CD4-positive, CD25-positive, alpha-beta regulatory T cell (primary cell): ENCODE measurements around the gene CCDC9B. TPM values are rescaled to one million over a fixed set of nuclear protein-coding genes. Genes with fewer than 3 reads are reported as not detected.

Experiments
- ATAC-seq, 2 donors: fragments of 150-1000 bp; cut with Tn5 transposase; one replicate each; pipeline ENCODE4 v1.10.0; 2021; ENCODE audit warnings: low read depth in 2 of 2, moderate number of reproducible peaks in 2 of 2, moderate library complexity in 1 of 2
- DNase-seq, 3 donors: peaks; one replicate each; pipeline versions ENCODE4 v3.0.0 to v3.0.0-alpha.2; 2012 to 2022; ENCODE audit warnings: mixed read lengths in 1 of 3
- H3K27ac ChIP-seq: one replicate; pipeline ENCODE4 v1.7.0; 2013; ENCODE audit warnings: mild to moderate bottlenecking, low read length; ENCODE audit not compliant: insufficient read depth, poor library complexity, severe bottlenecking
- H3K27me3 ChIP-seq: one replicate; pipeline ENCODE4 v1.7.0; 2013; ENCODE audit warnings: low read length; ENCODE audit not compliant: control insufficient read depth, insufficient read depth
- H3K36me3 ChIP-seq: one replicate; pipeline ENCODE4 v1.7.0; 2013; ENCODE audit warnings: mild to moderate bottlenecking, low read length, moderate library complexity; ENCODE audit not compliant: control insufficient read depth, insufficient read depth
- H3K4me1 ChIP-seq: 2 replicates; pipeline ENCODE4 v1.7.0; 2013; ENCODE audit warnings: mild to moderate bottlenecking, low read length; ENCODE audit not compliant: insufficient read depth, control insufficient read depth, poor library complexity, severe bottlenecking
- H3K4me3 ChIP-seq: one replicate; pipeline ENCODE4 v1.7.0; 2013; ENCODE audit warnings: low read depth, mild to moderate bottlenecking, low read length, moderate library complexity
- H3K9me3 ChIP-seq, 2 experiments: 1 replicate in 1 of 2; 2 replicates in 1 of 2; pipeline ENCODE4 v1.7.0; 2013; ENCODE audit warnings: low read length in 2 of 2, mild to moderate bottlenecking in 1 of 2, moderate library complexity in 1 of 2; ENCODE audit not compliant: control insufficient read depth in 2 of 2
- H3K27ac Mint-ChIP-seq, 3 donors: one replicate each; pipeline ENCODE4 v1.8.0; 2020 to 2022; ENCODE audit warnings: mild to moderate bottlenecking in 3 of 3, mixed read lengths in 3 of 3, moderate library complexity in 2 of 3
- H3K27me3 Mint-ChIP-seq: one replicate; pipeline ENCODE4 v1.8.0; 2022; ENCODE audit warnings: mild to moderate bottlenecking, mixed read lengths
- H3K36me3 Mint-ChIP-seq: one replicate; pipeline ENCODE4 v1.8.0; 2020; ENCODE audit warnings: mixed read lengths
- H3K4me1 Mint-ChIP-seq, 4 donors: one replicate each; pipeline ENCODE4 v1.8.0; 2020 to 2022; ENCODE audit warnings: mixed read lengths in 4 of 4, mild to moderate bottlenecking in 1 of 4
- H3K4me3 Mint-ChIP-seq, 4 donors: one replicate each; pipeline ENCODE4 v1.8.0; 2020 to 2022; ENCODE audit warnings: mild to moderate bottlenecking in 4 of 4, mixed read lengths in 4 of 4, moderate library complexity in 3 of 4
- H3K9me3 Mint-ChIP-seq, 7 donors: one replicate each; pipeline ENCODE4 v1.8.0; 2020 to 2022; ENCODE audit warnings: mixed read lengths in 7 of 7, mild to moderate bottlenecking in 3 of 7, moderate library complexity in 2 of 7
- polyA plus RNA-seq, 4 donors: library from polyadenylated mRNA; unstranded; fragments of 300-500 nt; fragmentation: Illumina TruSeq; gene quantifications; one replicate each; pipeline ENCODE4 v1.2.3, GENCODE V29; 2021
- total RNA-seq: library from RNA; stranded (reverse); gene quantifications from one replicate; pipeline ENCODE4 v1.2.3, GENCODE V29; 2022

The CCDC9B gene
- total and polyA plus RNA-seq, 5 donors from 2014 or later, result 0.10 to 3.7 TPM; not detected in 3

- H3K36me3 ChIP-seq, result no peaks in the 10 kb centered on the region
- Mint-ChIP-seq H3K4me3 (no peak overlapping the region), H3K36me3 (peaks cover 3% of the 10 kb centered on the region), H3K4me1 (peaks cover 5 to 28% (median 10%) of the 10 kb centered on the region in 4 donors), H3K9me3 (peaks cover 0 to 2% (median 0%) of the 10 kb centered on the region in 7 donors), H3K27me3 (no peaks in the 10 kb centered on the region), H3K27ac (no peak overlapping the region)
- ATAC-seq, result no peak
- H3K9me3 ChIP-seq, result no peaks in the 10 kb centered on the region
- H3K4me1 ChIP-seq, result no peaks in the 10 kb centered on the region
- H3K27ac ChIP-seq, result no peak overlapping the region
- DNase-seq, result no peak
- H3K4me3 ChIP-seq, result no peak overlapping the region
- no peaks in the 10 kb centered on the region for H3K27me3 ChIP-seq
Measured at GRCh38 chr15:40330368-40330836, 10.3 kb downstream of the CCDC9B start.

GRCh38 chr15:40329804-40330203 lies 10.9 kb downstream of the CCDC9B start:
- H3K4me1 ChIP-seq, result peaks cover 4% of the 10 kb centered on the region
- no peak for ATAC-seq
- peaks cover 0 to 2% (median 0%) of the 10 kb centered on the region in 7 donors for H3K9me3 Mint-ChIP-seq

GRCh38 chr15:40328751-40329150 lies 12.0 kb downstream of the CCDC9B start:
- H3K27ac ChIP-seq, result no peak overlapping the region
- peaks cover 13% of the 10 kb centered on the region for H3K4me1 ChIP-seq
- no peak overlapping the region for H3K4me3 ChIP-seq
- no peaks in the 10 kb centered on the region for H3K27me3 ChIP-seq
- H3K36me3 Mint-ChIP-seq, result peaks cover 3% of the 10 kb centered on the region
- ATAC-seq, result no peak
- H3K9me3 ChIP-seq, result no peaks in the 10 kb centered on the region
- H3K4me3 Mint-ChIP-seq, result peak overlapping the region in 2 of 4 donors; percentile 27 to 35
- H3K9me3 Mint-ChIP-seq, result peaks cover 0 to 2% (median 0%) of the 10 kb centered on the region in 7 donors
- peaks cover 7% of the 10 kb centered on the region for H3K27me3 Mint-ChIP-seq
- peaks cover 10 to 26% (median 16%) of the 10 kb centered on the region in 4 donors for H3K4me1 Mint-ChIP-seq
- H3K36me3 ChIP-seq, result no peaks in the 10 kb centered on the region
- no peak for DNase-seq
- no peak overlapping the region for H3K27ac Mint-ChIP-seq

More at GRCh38 chr15:40329804-40330203, 10.9 kb downstream of the CCDC9B start:
- H3K4me3 Mint-ChIP-seq, result no peak overlapping the region
- H3K27me3 Mint-ChIP-seq, result peaks cover 5% of the 10 kb centered on the region
- peaks cover 3% of the 10 kb centered on the region for H3K36me3 Mint-ChIP-seq
- no peaks in the 10 kb centered on the region for H3K9me3 ChIP-seq
- peaks cover 10 to 34% (median 16%) of the 10 kb centered on the region in 4 donors for H3K4me1 Mint-ChIP-seq
- no peak overlapping the region for H3K27ac ChIP-seq
- DNase-seq, result no peak
- no peak overlapping the region for H3K4me3 ChIP-seq
- no peaks in the 10 kb centered on the region for H3K36me3 ChIP-seq
- H3K27me3 ChIP-seq, result no peaks in the 10 kb centered on the region
- no peak overlapping the region for H3K27ac Mint-ChIP-seq

- Mint-ChIP-seq H3K4me3 (peak overlapping the region in 1 of 4 donors; percentile 27), H3K27ac (no peak overlapping the region), H3K27me3 (peaks cover 7% of the 10 kb centered on the region), H3K9me3 (no peaks in the 10 kb centered on the region), H3K36me3 (peaks cover 3% of the 10 kb centered on the region), H3K4me1 (peaks cover 10 to 24% (median 16%) of the 10 kb centered on the region in 4 donors)
- H3K9me3 ChIP-seq, result no peaks in the 10 kb centered on the region
- DNase-seq (no peak), ATAC-seq (no peak)
- peaks cover 14% of the 10 kb centered on the region for H3K4me1 ChIP-seq
- H3K27me3 ChIP-seq, result no peaks in the 10 kb centered on the region
- H3K4me3 ChIP-seq, result no peak overlapping the region
- H3K36me3 ChIP-seq, result no peaks in the 10 kb centered on the region
- no peak overlapping the region for H3K27ac ChIP-seq
Measured at GRCh38 chr15:40328176-40328575, 12.6 kb downstream of the CCDC9B start.

- ATAC-seq (no peak), DNase-seq (no peak)
- Histone ChIP-seq H3K27me3 (no peaks in the 10 kb centered on the region), H3K9me3 (no peaks in the 10 kb centered on the region), H3K27ac (no peak overlapping the region), H3K4me3 (no peak overlapping the region), H3K4me1 (peaks cover 20% of the 10 kb centered on the region), H3K36me3 (no peaks in the 10 kb centered on the region)
- peak overlapping the region in 1 of 3 donors; percentile 23 for H3K27ac Mint-ChIP-seq
- H3K36me3 Mint-ChIP-seq, result no peaks in the 10 kb centered on the region
- H3K27me3 Mint-ChIP-seq, result peaks cover 13% of the 10 kb centered on the region
- H3K9me3 Mint-ChIP-seq, result no peaks in the 10 kb centered on the region
- peak overlapping the region in 1 of 4 donors; percentile 19 for H3K4me3 Mint-ChIP-seq
- peaks cover 10 to 30% (median 19%) of the 10 kb centered on the region in 4 donors for H3K4me1 Mint-ChIP-seq
Measured at GRCh38 chr15:40327457-40327856, 13.3 kb downstream of the CCDC9B start.

- peak overlapping the region; percentile 17 to 93 (median 89) for H3K4me3 Mint-ChIP-seq
- H3K27ac Mint-ChIP-seq, result peak overlapping the region in 1 of 3 donors; percentile 59
Measured at GRCh38 chr15:40325700-40326099, 15.0 kb downstream of the CCDC9B start.

GRCh38 chr15:40325188-40325587 lies 15.6 kb downstream of the CCDC9B start:
- no peak overlapping the region for H3K27ac ChIP-seq
- Mint-ChIP-seq H3K4me3 (peak overlapping the region; percentile 85 to 93 (median 90)), H3K27me3 (peaks cover 20% of the 10 kb centered on the region), H3K36me3 (no peaks in the 10 kb centered on the region), H3K27ac (peak overlapping the region in 2 of 3 donors; percentile 56 to 59), H3K9me3 (no peaks in the 10 kb centered on the region), H3K4me1 (peaks cover 17 to 41% (median 26%) of the 10 kb centered on the region in 4 donors)
- peak overlapping the region; percentile 64 for H3K4me3 ChIP-seq
- no peaks in the 10 kb centered on the region for H3K36me3 ChIP-seq
- no peak for DNase-seq
- H3K4me1 ChIP-seq, result peaks cover 24% of the 10 kb centered on the region
- no peaks in the 10 kb centered on the region for H3K27me3 ChIP-seq
- no peaks in the 10 kb centered on the region for H3K9me3 ChIP-seq
- no peak for ATAC-seq

More at GRCh38 chr15:40325700-40326099, 15.0 kb downstream of the CCDC9B start:
- H3K36me3 Mint-ChIP-seq, result no peaks in the 10 kb centered on the region
- H3K4me3 ChIP-seq, result no peak overlapping the region
- peaks cover 17 to 41% (median 26%) of the 10 kb centered on the region in 4 donors for H3K4me1 Mint-ChIP-seq
- peaks cover 24% of the 10 kb centered on the region for H3K4me1 ChIP-seq
- no peak overlapping the region for H3K27ac ChIP-seq
- H3K9me3 ChIP-seq, result no peaks in the 10 kb centered on the region
- H3K9me3 Mint-ChIP-seq, result no peaks in the 10 kb centered on the region
- ATAC-seq (no peak), DNase-seq (no peak)
- H3K27me3 Mint-ChIP-seq, result peaks cover 14% of the 10 kb centered on the region
- H3K27me3 ChIP-seq, result no peaks in the 10 kb centered on the region
- H3K36me3 ChIP-seq, result no peaks in the 10 kb centered on the region
